ENCODE results near the gene ETDC. TPM values are rescaled to one million over a fixed set of nuclear protein-coding genes. Genes with fewer than 3 reads are reported as not detected.

Gene ETDC
- total and polyA plus RNA-seq, 5 experiments from 2014 or later = not detected

GRCh38 chrX:135354288-135354687 lies 45.0 kb downstream of the ETDC start:
- peaks cover 0 to 6% (median 0%) of the 10 kb centered on the region in 4 donors for H3K4me1 Mint-ChIP-seq
- H3K27me3 Mint-ChIP-seq = no peaks in the 10 kb centered on the region
- DNase-seq (no peak), ATAC-seq (no peak)
- H3K4me3 Mint-ChIP-seq = no peak overlapping the region
- no peaks in the 10 kb centered on the region for H3K9me3 Mint-ChIP-seq
- no peak overlapping the region for H3K27ac Mint-ChIP-seq
- peaks cover 0 to 31% (median 20%) of the 10 kb centered on the region in 3 donors for H3K36me3 Mint-ChIP-seq
- POLR2A ChIA-PET = no interaction called here

Other genes with a start within 250 kb of the ETDC start
- gene SMIM10L2B, start 210.8 kb upstream of the ETDC start, total RNA-seq = under 1 TPM; 0.62 to 0.85 TPM
- gene SMIM10L2B, start 210.8 kb upstream of the ETDC start, polyA plus RNA-seq = under 1 TPM; 0.19 to 0.47 (median 0.25) TPM
- gene ETDB, start 189.0 kb upstream of the ETDC start, total RNA-seq = not detected
- gene ETDB, start 189.0 kb upstream of the ETDC start, polyA plus RNA-seq = not detected
- not detected for gene CT55, start 138.1 kb upstream of the ETDC start, total RNA-seq
- not detected for gene CT55, start 138.1 kb upstream of the ETDC start, polyA plus RNA-seq
- not detected for gene ETDA, start 57.4 kb upstream of the ETDC start, total RNA-seq
- gene ETDA, start 57.4 kb upstream of the ETDC start, polyA plus RNA-seq = not detected
- gene ZNF75D, start 34.6 kb downstream of the ETDC start, total RNA-seq = 10 to 100 TPM; 17.7 to 19.4 TPM
- gene ZNF75D, start 34.6 kb downstream of the ETDC start, polyA plus RNA-seq = 10 to 100 TPM in 2 of 3 donors, 1 to 10 TPM in 1; 9.8 to 12.0 (median 10.5) TPM
- gene ZNF449, start 35.3 kb downstream of the ETDC start, total RNA-seq = 1 to 10 TPM; 5.3 to 5.5 TPM
- gene ZNF449, start 35.3 kb downstream of the ETDC start, polyA plus RNA-seq = 1 to 10 TPM in 2 of 3 donors, under 1 TPM in 1; 0.71 to 2.0 (median 1.2) TPM
- 1 to 10 TPM; 5.0 to 5.5 TPM for gene SMIM10L2A, start 112.5 kb downstream of the ETDC start, total RNA-seq
- under 1 TPM; 0.25 to 0.46 (median 0.36) TPM for gene SMIM10L2A, start 112.5 kb downstream of the ETDC start, polyA plus RNA-seq
- 10 to 100 TPM; 38.6 to 42.3 TPM for gene INTS6L, start 211.2 kb downstream of the ETDC start, total RNA-seq
- gene INTS6L, start 211.2 kb downstream of the ETDC start, polyA plus RNA-seq = 1 to 10 TPM; 4.1 to 7.4 (median 6.5) TPM